ENCODE results near the gene KCNMB4. TPM values are rescaled to one million over a fixed set of nuclear protein-coding genes. Genes with fewer than 3 reads are reported as not detected.

KCNMB4 gene
- polyA plus RNA-seq, 2 of the 4 experiments (the other 2 are of a cell fraction): 0.08 to 0.13 TPM

GRCh38 chr12:70459786-70460185, 93.7 kb downstream of the KCNMB4 start:
- ATAC-seq (no peak), FAIRE-seq (no peak), DNase-seq (ENCODE audit: low read depth in 1 of 2, low spot score in 1 of 2) (no peak)
- Histone ChIP-seq H3K27ac (no peak overlapping the region), H3K4me2 (no peak overlapping the region), H3K9me3 (peaks cover 7% of the 10 kb centered on the region; the same call in 1 of the 3 replicates), H3K4me3 (no peak overlapping the region), H3K4me1 (no peaks in the 10 kb centered on the region)
- ChIA-PET POLR2A (no interaction called here), CTCF (interaction anchor here (0.8 kb wide), 1 partner anchor 60 kb away, joined by 3 read pairs; no protein-coding TSS in a partner anchor)
- no peak for TF ChIP-seq ZC3H11A (IDR thresholded peaks at IDR 0.05)
- no peak for TF ChIP-seq ZFP36 (IDR thresholded peaks at IDR 0.05; ENCODE audit: borderline replicate concordance, partially characterized antibody)
- no peak for TF ChIP-seq GATA3 (IDR thresholded peaks at IDR 0.05; ENCODE audit: borderline replicate concordance)
- TF ChIP-seq MAX (IDR thresholded peaks at IDR 0.05): no peak
- no peak for TF ChIP-seq BCL3 (IDR thresholded peaks at IDR 0.05)

GRCh38 chr12:70463997-70464396, 97.9 kb downstream of the KCNMB4 start:
- FAIRE-seq (no peak), DNase-seq (ENCODE audit: low read depth in 1 of 2, low spot score in 1 of 2) (no peak), ATAC-seq (no peak)
- 23% methylated on average over 4 of the region's 4 CpGs for WGBS (ENCODE audit: missing lambda C conversion rate)
- ChIA-PET CTCF (no interaction called here), POLR2A (no interaction called here)
- TF ChIP-seq GATA3 (IDR thresholded peaks at IDR 0.05; ENCODE audit: borderline replicate concordance) (no peak), HEYL (CRISPR knock-in tag; IDR thresholded peaks at IDR 0.05) (no peak), CTCF (IDR thresholded peaks at IDR 0.05) (no peak), BCL3 (IDR thresholded peaks at IDR 0.05) (no peak), TP53 (CRISPR knock-in tag; IDR thresholded peaks at IDR 0.05) (no peak)
- Histone ChIP-seq H3K27ac (no peak overlapping the region), H3K9me3 (peaks cover 7% of the 10 kb centered on the region; the same call in 1 of the 3 replicates), H3K4me1 (no peaks in the 10 kb centered on the region), H3K4me2 (no peak overlapping the region), H3K4me3 (no peak overlapping the region)

- TF ChIP-seq HES2 (IDR thresholded peaks at IDR 0.05) (no peak), EHMT2 (IDR thresholded peaks at IDR 0.05; ENCODE audit: low read depth) (no peak), ELK1 (IDR thresholded peaks at IDR 0.05; ENCODE audit: low read depth, low read length) (no peak)
- FAIRE-seq (no peak), ATAC-seq (no peak), DNase-seq (ENCODE audit: low read depth in 1 of 2, low spot score in 1 of 2) (no peak)
- Histone ChIP-seq H3K4me2 (no peak overlapping the region), H3K4me3 (no peak overlapping the region), H3K9me3 (peaks cover 7% of the 10 kb centered on the region; the same call in 1 of the 3 replicates), H3K4me1 (no peaks in the 10 kb centered on the region), H3K27ac (no peak overlapping the region)
- WGBS (ENCODE audit: missing lambda C conversion rate): 6% methylated on average over 2 of the region's 2 CpGs
- CTCF ChIA-PET: no interaction called here
- POLR2A ChIA-PET: no interaction called here
These were observed 100.7 kb downstream of the KCNMB4 start for GRCh38 chr12:70466753-70467152.

GRCh38 chr12:70467476-70467875, 101.4 kb downstream of the KCNMB4 start:
- ChIA-PET CTCF (interaction anchor here (0.8 to 1.3 kb wide), 2 partner anchors 58 to 588 kb away, joined by 3 read pairs; no protein-coding TSS in a partner anchor), POLR2A (no interaction called here)
- Histone ChIP-seq H3K4me2 (no peak overlapping the region), H3K9me3 (peaks cover 7% of the 10 kb centered on the region; the same call in 1 of the 3 replicates), H3K4me1 (no peaks in the 10 kb centered on the region), H3K27ac (no peak overlapping the region), H3K4me3 (no peak overlapping the region)
- DNase-seq (ENCODE audit: low read depth in 1 of 2, low spot score in 1 of 2) (no peak), ATAC-seq (no peak), FAIRE-seq (no peak)
- WGBS (ENCODE audit: missing lambda C conversion rate): 21% methylated on average over 2 of the region's 2 CpGs
- TF ChIP-seq PHF8 (IDR thresholded peaks at IDR 0.05; ENCODE audit: borderline replicate concordance, low read depth): no peak
- no peak for TF ChIP-seq EP300 (IDR thresholded peaks at IDR 0.05)
- no peak for TF ChIP-seq NFE2L2 (conservative IDR thresholded peaks at IDR 0.05; ENCODE audit: low read length)
- TF ChIP-seq JUN (IDR thresholded peaks at IDR 0.05): no peak
- no peak for TF ChIP-seq EHMT2 (IDR thresholded peaks at IDR 0.05; ENCODE audit: low read depth)
- no peak for TF ChIP-seq JUNB (IDR thresholded peaks at IDR 0.05)
- TF ChIP-seq POLR2A (IDR thresholded peaks at IDR 0.05; ENCODE audit: low read length): no peak
- no peak for TF ChIP-seq SMC3 (IDR thresholded peaks at IDR 0.05)
- no peak for TF ChIP-seq TP53 (CRISPR knock-in tag; IDR thresholded peaks at IDR 0.05)
- no peak for TF ChIP-seq RNF2 (IDR thresholded peaks at IDR 0.05; ENCODE audit: borderline replicate concordance, low read depth)
